ENCODE results near the gene DMGDH. TPM values are rescaled to one million over a fixed set of nuclear protein-coding genes. Genes with fewer than 3 reads are reported as not detected.

Gene DMGDH
- total and polyA plus RNA-seq, 10 of the 15 experiments (the other 5 are each of a cell fraction or from before 2014, with no cell fraction given): 0.22 to 1.5 (median 0.44) TPM; not detected in 3

DNA sequence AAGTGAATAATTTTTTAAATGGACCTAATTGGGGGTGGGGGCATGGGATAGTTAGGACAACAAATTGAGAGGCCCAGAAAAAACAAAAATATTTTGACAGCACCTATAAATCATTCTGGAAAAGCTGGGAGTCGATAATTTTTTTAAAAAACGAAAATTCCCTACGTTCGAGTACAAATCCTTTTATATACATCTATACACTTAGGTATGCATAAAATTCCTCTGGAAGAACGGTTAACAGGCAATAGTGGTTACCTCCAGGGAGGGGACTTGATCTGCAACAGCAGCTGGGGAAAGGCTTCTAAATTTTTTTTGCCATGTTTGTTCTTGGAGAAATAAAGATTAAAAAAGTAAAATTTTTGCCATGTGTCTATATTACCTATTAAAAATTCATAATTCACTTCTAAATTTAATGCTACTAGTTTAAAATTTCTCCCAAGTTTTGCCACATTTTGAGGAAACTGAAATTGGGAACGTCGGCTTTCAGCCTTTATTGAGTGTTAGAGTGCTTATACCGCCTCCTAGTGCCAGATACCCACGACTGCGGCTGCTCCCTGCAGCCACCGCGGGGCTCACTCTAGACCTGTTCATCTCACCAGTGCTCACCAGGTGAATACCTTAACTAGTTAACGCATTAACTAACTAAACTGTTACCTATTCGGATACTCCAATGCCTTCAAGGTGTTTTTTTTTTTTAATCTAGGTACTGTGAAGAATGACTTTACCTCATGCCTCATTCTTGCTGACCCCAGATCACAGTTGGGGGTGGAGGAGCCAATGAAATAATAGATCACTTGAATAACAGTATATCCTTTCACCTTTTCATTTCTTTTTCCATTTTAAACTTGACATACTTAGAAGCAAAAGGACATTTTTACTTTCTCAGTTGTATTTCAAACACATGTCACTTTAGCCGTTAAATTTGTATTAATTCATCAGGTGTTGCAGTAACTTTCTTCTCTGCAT, 40.3 kb upstream of the DMGDH start (continued):
- no peak for TF ChIP-seq EP300 (IDR thresholded peaks at IDR 0.05; ENCODE audit: borderline replicate concordance in 1 of 2, control insufficient read depth in 1 of 2, low read depth in 2 of 2, low read length in 2 of 2)

DNA sequence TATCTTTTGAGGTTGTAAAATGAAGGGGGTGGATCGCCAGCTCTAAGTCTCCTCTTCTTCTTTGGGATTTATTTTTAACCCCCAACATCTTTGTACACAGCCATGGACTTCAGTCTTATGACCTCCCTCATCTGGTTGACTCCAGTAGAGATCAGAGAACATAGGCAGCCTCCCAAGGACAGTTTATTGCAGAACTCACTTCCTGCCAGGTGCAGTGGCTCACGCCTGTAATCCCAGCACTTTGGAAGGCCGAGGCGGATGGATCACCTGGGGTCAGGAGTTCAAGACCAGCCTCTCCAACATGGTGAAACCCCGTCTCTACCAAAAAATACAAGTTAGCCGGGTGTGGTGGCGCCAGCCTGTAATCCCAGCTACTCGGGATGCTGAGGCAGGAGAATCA, 39.3 kb upstream of the DMGDH start:
- Histone ChIP-seq H3K4me2 (ENCODE audit: control insufficient read depth, insufficient read depth) (no peak overlapping the region), H4K20me1 (ENCODE audit: control insufficient read depth, insufficient read depth) (no peaks in the 10 kb centered on the region), H3K27ac (ENCODE audit: control insufficient read depth, insufficient read depth) (no peak overlapping the region), H3K4me3 (no peak overlapping the region), H3K27me3 (replicated peaks in 1 of 2; ENCODE audit: control insufficient read depth in 2 of 2, insufficient read depth in 2 of 2, low read length in 1 of 2) (peaks cover 4 to 8% of the 10 kb centered on the region in 2 experiments), H3K79me2 (ENCODE audit: control insufficient read depth, insufficient read depth, low read length) (no peaks in the 10 kb centered on the region), H3K4me1 (ENCODE audit: control insufficient read depth, insufficient read depth, low read length) (no peaks in the 10 kb centered on the region), H3K36me3 (ENCODE audit: control insufficient read depth in 2 of 2, insufficient read depth in 2 of 2, low read length in 1 of 2) (no peaks in the 10 kb centered on the region), H2AFZ (ENCODE audit: control insufficient read depth, low read depth, low read length) (no peak overlapping the region), H3K9me3 (replicated peaks; ENCODE audit: control insufficient read depth, insufficient read depth, low read length) (no peaks in the 10 kb centered on the region), H3K9ac (ENCODE audit: control insufficient read depth, insufficient read depth, low read length) (no peak overlapping the region)
- intact Hi-C loops (cut with micrococcal nuclease; ENCODE audit: unreplicated experiment): no loop called here
- SMC1A ChIA-PET (ENCODE audit: uncharacterized antibody, unreplicated experiment): interaction anchor here (0.6 to 5.7 kb wide), 4 partner anchors 24 to 209 kb away, joined by 3 to 30 read pairs (median 11); no protein-coding TSS in a partner anchor
- POLR2A ChIA-PET: no interaction called here
- TF ChIP-seq, protein P1, sequence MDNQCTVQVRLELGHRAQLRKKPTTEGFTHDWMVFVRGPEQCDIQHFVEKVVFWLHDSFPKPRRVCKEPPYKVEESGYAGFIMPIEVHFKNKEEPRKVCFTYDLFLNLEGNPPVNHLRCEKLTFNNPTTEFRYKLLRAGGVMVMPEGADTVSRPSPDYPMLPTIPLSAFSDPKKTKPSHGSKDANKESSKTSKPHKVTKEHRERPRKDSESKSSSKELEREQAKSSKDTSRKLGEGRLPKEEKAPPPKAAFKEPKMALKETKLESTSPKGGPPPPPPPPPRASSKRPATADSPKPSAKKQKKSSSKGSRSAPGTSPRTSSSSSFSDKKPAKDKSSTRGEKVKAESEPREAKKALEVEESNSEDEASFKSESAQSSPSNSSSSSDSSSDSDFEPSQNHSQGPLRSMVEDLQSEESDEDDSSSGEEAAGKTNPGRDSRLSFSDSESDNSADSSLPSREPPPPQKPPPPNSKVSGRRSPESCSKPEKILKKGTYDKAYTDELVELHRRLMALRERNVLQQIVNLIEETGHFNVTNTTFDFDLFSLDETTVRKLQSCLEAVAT (IDR thresholded peaks at IDR 0.05): no peak
- TF ChIP-seq, protein P2, sequence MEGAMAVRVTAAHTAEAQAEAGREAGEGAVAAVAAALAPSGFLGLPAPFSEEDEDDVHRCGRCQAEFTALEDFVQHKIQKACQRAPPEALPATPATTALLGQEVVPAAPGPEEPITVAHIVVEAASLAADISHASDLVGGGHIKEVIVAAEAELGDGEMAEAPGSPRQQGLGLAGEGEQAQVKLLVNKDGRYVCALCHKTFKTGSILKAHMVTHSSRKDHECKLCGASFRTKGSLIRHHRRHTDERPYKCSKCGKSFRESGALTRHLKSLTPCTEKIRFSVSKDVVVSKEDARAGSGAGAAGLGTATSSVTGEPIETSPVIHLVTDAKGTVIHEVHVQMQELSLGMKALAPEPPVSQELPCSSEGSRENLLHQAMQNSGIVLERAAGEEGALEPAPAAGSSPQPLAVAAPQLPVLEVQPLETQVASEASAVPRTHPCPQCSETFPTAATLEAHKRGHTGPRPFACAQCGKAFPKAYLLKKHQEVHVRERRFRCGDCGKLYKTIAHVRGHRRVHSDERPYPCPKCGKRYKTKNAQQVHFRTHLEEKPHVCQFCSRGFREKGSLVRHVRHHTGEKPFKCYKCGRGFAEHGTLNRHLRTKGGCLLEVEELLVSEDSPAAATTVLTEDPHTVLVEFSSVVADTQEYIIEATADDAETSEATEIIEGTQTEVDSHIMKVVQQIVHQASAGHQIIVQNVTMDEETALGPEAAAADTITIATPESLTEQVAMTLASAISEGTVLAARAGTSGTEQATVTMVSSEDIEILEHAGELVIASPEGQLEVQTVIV (IDR thresholded peaks at IDR 0.05; ENCODE audit: borderline replicate concordance, partially characterized antibody): no peak
- no peak for TF ChIP-seq SIX5 (IDR thresholded peaks at IDR 0.05; ENCODE audit: low read depth, low read length, severe bottlenecking)
- TF ChIP-seq, protein P3, sequence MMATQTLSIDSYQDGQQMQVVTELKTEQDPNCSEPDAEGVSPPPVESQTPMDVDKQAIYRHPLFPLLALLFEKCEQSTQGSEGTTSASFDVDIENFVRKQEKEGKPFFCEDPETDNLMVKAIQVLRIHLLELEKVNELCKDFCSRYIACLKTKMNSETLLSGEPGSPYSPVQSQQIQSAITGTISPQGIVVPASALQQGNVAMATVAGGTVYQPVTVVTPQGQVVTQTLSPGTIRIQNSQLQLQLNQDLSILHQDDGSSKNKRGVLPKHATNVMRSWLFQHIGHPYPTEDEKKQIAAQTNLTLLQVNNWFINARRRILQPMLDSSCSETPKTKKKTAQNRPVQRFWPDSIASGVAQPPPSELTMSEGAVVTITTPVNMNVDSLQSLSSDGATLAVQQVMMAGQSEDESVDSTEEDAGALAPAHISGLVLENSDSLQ (IDR thresholded peaks at IDR 0.05): no peak
- no peak for TF ChIP-seq EGR1 (IDR thresholded peaks at IDR 0.05; ENCODE audit: borderline replicate concordance in 1 of 2, low read depth in 2 of 2, low read length in 2 of 2)
- TF ChIP-seq, protein P4, sequence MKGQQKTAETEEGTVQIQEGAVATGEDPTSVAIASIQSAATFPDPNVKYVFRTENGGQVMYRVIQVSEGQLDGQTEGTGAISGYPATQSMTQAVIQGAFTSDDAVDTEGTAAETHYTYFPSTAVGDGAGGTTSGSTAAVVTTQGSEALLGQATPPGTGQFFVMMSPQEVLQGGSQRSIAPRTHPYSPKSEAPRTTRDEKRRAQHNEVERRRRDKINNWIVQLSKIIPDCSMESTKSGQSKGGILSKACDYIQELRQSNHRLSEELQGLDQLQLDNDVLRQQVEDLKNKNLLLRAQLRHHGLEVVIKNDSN (IDR thresholded peaks at IDR 0.05; ENCODE audit: borderline replicate concordance, extremely low read length, insufficient read depth, low read depth, low read length): no peak
- no peak for TF ChIP-seq RFX5 (IDR thresholded peaks at IDR 0.05; ENCODE audit: low read depth, low read length)
- TF ChIP-seq KLF5 (IDR thresholded peaks at IDR 0.05; ENCODE audit: partially characterized antibody): no peak
- TF ChIP-seq, protein P5, sequence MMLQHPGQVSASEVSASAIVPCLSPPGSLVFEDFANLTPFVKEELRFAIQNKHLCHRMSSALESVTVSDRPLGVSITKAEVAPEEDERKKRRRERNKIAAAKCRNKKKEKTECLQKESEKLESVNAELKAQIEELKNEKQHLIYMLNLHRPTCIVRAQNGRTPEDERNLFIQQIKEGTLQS (IDR thresholded peaks at IDR 0.05; ENCODE audit: borderline replicate concordance, extremely low read depth, low read depth, low read length): no peak
- TF ChIP-seq RELA (IDR thresholded peaks at IDR 0.05; ENCODE audit: borderline replicate concordance, partially characterized antibody): no peak
- RAD21 ChIA-PET (ENCODE audit: unreplicated experiment): interaction anchor here (1.2 kb wide), 1 partner anchor 84 kb away, joined by 3 read pairs; no protein-coding TSS in a partner anchor
- FAIRE-seq: no peak
- BruUV-seq (replicated peaks): no TSS peak
- ATAC-seq: no peak
- DNase-seq (ENCODE audit: low read depth, low spot score): no peak
- 68% methylated on average over 7 of the region's 8 CpGs for WGBS (ENCODE audit: insufficient coverage, insufficient replicate concordance, low lambda C conversion rate, missing lambda C conversion rate)
- CTCF ChIA-PET: interaction anchor here (0.6 to 5.7 kb wide), 5 partner anchors 9 to 735 kb away, joined by 3 to 84 read pairs (median 3); no protein-coding TSS in a partner anchor
- in situ Hi-C loops (cut with MboI): no loop called here

Measured in GM12878 (cell line).